ENCODE measurements around the gene EGR4. TPM values are rescaled to one million over a fixed set of nuclear protein-coding genes. Genes with fewer than 3 reads are reported as not detected.
"Not testable (repeated sequence)": the region's sequence is repeated elsewhere in the genome, so short reads cannot be mapped to it uniquely, and the experiment has no call there.

EGR4 gene
- total RNA-seq, 4 donors from 2014 or later = not detected

DNA sequence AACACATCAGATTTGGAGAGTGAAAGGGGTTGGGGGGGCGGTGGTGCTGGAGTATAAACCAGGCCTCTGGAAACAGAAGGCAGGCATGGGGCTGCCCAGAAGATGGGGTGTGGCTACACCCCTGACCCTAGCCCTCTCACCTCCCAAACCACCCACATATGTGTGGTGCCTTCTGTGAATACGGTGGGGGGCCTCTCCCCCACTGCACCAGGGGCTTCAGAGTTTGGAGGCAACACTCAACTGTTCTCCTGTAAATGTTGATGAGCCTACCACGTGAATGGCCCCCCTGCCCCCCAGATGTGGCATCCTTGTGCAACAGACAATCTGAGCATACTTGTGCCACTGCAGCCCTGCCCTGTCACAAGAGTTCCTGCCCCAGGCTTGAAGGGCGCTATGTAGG lies 28.6 kb downstream of the EGR4 start:
- no peak for TF ChIP-seq POLR2A (IDR thresholded peaks at IDR 0.05)
- TF ChIP-seq, protein P1, sequence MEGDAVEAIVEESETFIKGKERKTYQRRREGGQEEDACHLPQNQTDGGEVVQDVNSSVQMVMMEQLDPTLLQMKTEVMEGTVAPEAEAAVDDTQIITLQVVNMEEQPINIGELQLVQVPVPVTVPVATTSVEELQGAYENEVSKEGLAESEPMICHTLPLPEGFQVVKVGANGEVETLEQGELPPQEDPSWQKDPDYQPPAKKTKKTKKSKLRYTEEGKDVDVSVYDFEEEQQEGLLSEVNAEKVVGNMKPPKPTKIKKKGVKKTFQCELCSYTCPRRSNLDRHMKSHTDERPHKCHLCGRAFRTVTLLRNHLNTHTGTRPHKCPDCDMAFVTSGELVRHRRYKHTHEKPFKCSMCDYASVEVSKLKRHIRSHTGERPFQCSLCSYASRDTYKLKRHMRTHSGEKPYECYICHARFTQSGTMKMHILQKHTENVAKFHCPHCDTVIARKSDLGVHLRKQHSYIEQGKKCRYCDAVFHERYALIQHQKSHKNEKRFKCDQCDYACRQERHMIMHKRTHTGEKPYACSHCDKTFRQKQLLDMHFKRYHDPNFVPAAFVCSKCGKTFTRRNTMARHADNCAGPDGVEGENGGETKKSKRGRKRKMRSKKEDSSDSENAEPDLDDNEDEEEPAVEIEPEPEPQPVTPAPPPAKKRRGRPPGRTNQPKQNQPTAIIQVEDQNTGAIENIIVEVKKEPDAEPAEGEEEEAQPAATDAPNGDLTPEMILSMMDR (IDR thresholded peaks at IDR 0.05) = no peak
- intact Hi-C loops (cut with DNase I; ENCODE audit: low total_unique reads) = no loop called here
- 75 to 80% methylated on average over 3 to 4 of the region's 4 CpGs for WGBS, 2 donors
- no peak for DNase-seq (ENCODE audit: low spot score in 2 of 2)
- H3K4me3 ChIP-seq (ENCODE audit: low read depth, poor library complexity, severe bottlenecking) = no peak overlapping the region

DNA sequence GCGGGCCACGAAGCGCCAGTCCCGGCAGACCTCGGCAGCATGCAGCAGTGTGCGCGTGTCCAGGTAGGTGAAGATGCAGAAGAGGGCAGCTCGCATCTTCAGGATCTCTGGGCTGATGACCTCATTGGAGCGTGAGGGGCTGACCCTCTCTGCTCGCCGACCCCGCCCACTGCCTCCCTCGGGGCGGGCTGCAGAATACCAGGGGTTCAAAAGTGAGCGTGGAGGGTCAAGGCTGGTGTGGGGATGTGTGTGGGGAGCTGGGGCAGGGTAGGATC lies 29.1 kb downstream of the EGR4 start:
- 93% methylated on average over 14 to 15 of the region's 15 CpGs for WGBS, 2 donors
- intact Hi-C loops (cut with DNase I; ENCODE audit: low total_unique reads) = no loop called here
- H3K4me3 ChIP-seq (ENCODE audit: low read depth, poor library complexity, severe bottlenecking) = no peak overlapping the region
- no peak for DNase-seq (ENCODE audit: low spot score in 2 of 2)
- TF ChIP-seq, protein P1 (IDR thresholded peaks at IDR 0.05) = no peak
- no peak for TF ChIP-seq POLR2A (IDR thresholded peaks at IDR 0.05)

DNA sequence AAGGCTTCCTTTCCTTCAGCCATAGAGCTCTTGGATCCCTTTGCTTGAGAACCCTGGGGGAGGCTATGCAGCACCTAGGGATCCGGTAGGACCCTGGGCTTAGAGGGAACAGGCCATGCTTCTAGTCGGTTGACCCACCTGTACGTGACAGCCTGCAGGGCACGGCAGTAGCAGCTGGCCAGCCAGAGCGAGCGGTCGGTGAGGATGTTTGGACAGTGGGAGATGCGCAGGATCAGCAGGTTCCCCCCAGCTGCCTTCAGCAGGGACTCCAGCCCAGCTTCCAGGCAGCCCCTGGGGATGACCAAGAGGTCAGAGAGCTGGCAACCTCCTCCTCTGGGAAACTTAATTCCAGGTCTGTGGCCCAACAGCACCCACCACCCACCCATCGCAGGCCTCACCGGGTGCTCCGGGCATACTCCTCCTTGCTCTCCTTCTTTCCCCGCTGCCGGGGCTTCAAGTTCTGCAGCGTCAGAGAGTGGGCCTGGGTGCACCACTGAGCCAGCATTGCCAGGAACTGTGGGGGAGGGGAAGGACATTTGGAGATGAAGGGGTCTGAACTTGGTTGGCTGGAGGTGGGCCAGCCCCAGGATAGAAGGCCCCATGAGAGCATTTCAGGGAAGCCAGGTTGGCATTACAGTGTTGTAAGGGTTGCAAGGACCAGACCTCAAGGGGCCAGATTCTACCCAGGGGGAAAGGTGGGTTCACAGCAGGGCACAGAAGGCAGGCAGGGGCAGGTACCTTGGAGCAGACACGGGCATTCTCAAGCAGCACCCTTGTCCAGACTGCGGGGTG lies 29.6 kb downstream of the EGR4 start:
- no peak overlapping the region for H3K4me3 ChIP-seq (ENCODE audit: low read depth, poor library complexity, severe bottlenecking)
- DNase-seq (ENCODE audit: low spot score in 2 of 2) = no peak
- WGBS, 2 donors = 93 to 95% methylated on average over 16 of the region's 16 CpGs
- intact Hi-C loops (cut with DNase I; ENCODE audit: low total_unique reads) = no loop called here
- no peak for TF ChIP-seq POLR2A (IDR thresholded peaks at IDR 0.05)
- TF ChIP-seq, protein P1 (IDR thresholded peaks at IDR 0.05) = no peak

DNA sequence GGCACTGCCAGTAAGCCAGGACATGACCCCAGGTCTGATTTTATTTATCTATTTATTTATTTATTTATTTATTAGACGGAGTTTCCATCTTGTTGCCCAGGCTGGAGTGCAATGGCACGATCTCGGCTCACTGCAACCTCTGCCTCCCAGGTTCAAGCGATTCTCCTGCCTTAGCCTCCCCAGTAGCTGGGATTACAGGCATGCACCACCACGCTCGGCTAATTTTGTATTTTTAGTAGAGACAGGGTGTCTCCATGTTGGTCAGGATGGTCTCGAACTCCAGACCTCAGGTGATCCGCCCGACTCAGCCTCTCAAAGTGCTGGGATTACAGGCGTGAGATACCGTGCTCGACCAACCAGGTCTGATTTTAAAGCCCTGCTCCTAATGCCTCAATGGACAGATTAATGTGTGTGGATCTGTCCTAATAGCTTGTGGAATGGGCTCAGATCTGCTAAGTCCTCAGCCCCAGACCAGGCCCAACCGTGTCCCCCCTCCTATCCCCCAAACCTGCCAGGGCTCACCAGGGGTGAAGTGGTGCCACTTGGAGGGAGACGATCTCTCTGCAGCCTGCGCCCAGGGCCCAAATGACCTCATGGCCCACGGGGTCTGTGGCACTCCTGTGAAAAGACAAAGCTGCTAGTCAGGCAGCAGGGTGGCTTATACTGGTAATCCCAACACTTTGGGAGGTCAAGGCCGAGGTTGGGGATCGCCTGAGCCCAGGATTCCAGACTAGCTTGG lies 30.5 kb downstream of the EGR4 start:
- WGBS, 2 donors = 91 to 92% methylated on average over 16 to 18 of the region's 18 CpGs
- intact Hi-C loops (cut with DNase I; ENCODE audit: low total_unique reads); H3K4me3 ChIP-seq (ENCODE audit: low read depth, poor library complexity, severe bottlenecking): not testable (repeated sequence)
- peak in 1 of 2 donors; percentile 57 for DNase-seq (ENCODE audit: low spot score in 2 of 2)

DNA sequence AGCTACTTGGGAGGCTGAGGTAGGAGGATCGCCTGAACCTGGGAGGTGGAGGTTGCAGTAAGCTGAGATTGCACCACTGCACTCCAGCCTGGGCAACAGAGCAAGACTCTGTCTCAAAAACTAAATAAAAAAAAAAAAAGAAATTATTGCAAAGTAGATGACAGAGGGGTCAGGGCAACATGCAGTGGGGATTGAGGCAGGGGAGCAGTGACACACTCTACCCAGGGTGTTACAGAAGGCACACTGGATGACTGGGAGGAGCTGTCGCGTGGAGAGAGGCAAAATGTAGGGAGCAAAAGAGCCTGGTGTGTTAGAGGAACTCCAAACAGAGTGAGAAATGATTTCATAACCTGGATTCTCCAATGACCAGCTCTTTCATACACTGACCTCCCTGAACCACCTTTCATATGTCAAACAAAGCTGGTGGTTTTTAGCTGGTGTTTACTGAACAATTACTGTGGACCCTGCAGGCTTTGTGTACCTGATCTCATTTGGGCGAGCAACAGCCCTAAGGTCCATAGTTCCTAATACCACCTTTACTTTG lies 31.2 kb downstream of the EGR4 start:
- intact Hi-C loops (cut with DNase I; ENCODE audit: low total_unique reads) = no loop called here
- TF ChIP-seq, protein P1 (IDR thresholded peaks at IDR 0.05) = no peak
- TF ChIP-seq POLR2A (IDR thresholded peaks at IDR 0.05) = no peak
- no peak overlapping the region for H3K4me3 ChIP-seq (ENCODE audit: low read depth, poor library complexity, severe bottlenecking)
- DNase-seq (ENCODE audit: low spot score in 2 of 2) = peak in 1 of 2 donors; percentile 42
- 91 to 93% methylated on average over 4 of the region's 4 CpGs for WGBS, 2 donors

DNA sequence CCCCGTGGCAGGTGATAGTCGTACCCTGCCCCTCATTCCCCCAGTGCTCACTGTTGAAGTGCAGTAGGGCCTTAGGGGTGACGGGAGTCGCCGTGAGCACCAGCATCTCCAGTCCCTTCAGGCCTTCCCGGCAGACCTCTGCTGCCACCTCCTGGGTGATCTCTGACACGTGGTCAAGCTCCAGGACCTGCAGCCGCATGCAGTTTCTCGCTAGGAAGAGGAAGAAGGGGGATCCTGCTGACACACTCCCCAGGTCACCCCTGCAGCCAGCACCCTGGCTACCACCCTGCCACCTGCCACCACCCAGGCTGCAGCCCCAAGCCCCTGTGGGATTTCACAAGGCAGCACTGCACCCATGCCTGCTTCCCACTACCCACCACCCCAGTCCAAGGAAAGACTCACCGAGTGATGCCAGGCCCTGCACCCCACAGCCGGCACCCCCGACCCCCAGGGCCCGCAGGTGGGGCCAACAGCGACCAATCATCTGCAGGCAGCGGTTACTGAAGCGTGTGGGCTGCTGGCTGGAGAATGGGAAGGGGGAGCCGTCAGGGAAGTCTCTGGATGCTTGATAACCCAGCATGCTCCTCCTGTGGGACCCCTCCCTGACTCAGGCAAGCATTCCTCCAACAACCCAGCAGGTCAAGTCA lies 32.9 kb downstream of the EGR4 start:
- no peak overlapping the region for H3K4me3 ChIP-seq (ENCODE audit: low read depth, poor library complexity, severe bottlenecking)
- intact Hi-C loops (cut with DNase I; ENCODE audit: low total_unique reads) = no loop called here
- WGBS, 2 donors = 53 to 56% methylated on average over 15 to 16 of the region's 17 CpGs
- no peak for TF ChIP-seq POLR2A (IDR thresholded peaks at IDR 0.05)
- TF ChIP-seq, protein P1 (IDR thresholded peaks at IDR 0.05) = no peak
- peak in 1 of 2 donors; percentile 81 for DNase-seq (ENCODE audit: low spot score in 2 of 2)

All from lower leg skin (tissue), 4 donors.